ENCODE data around the gene MVB12A. TPM values are rescaled to one million over a fixed set of nuclear protein-coding genes. Genes with fewer than 3 reads are reported as not detected.

MVB12A gene
- total and polyA plus RNA-seq, 5 donors from 2014 or later: 26.7 to 48.6 (median 30.8) TPM

DNA sequence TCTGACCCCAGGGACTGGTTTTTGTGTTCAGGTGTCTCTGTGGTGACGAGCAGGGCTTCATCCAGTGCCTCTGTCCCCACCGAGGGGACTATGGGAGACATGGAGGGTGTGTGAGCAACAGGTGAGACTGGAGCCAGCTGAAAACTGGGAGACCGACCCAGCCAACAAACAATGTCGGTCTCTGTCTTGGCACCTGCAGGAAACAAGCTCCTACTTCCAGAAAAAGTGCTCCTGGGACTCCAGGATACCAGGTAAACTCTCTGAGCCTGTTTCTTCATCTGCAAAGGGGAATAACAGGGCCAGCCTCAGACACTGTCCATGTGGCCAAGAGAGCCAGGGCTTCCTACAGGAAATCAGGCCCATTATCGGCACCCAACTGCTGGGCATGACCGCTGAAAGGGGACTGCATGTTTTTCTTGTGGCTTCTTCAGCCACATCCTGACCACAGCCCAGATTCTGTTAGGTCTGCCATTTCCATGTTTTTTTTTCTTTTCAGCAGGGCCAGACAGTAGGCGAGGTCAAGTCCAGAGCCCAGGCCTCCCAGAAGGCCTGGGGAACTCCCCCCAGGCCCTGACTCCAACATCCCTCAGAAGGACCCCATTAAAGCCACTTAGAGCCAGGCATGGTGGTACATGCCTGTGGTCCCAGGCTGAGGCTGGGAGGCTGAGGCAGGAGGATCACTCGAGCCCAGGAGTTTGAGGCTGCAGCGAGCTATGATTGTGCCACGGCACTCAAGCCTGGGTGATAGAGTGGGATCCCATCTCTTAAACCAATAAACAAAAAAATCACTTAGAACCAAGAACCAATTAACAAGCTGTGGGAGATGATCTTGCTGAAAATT, 13.6 kb upstream of the MVB12A start:
- ATAC-seq (ENCODE audit: low read depth in 2 of 2) (peak in 1 of 2 donors; percentile 18), DNase-seq (peak in 1 of 3 donors; percentile 49)
- H3K36me3 ChIP-seq (ENCODE audit: control insufficient read depth, insufficient read depth, low read length): peaks cover 9% of the 10 kb centered on the region
- H3K9me3 ChIP-seq (ENCODE audit: control insufficient read depth in 2 of 2, low read length in 2 of 2): no peaks in the 10 kb centered on the region
- H3K27me3 ChIP-seq (ENCODE audit: control insufficient read depth, insufficient read depth, low read length): no peaks in the 10 kb centered on the region
- H3K27ac ChIP-seq (ENCODE audit: insufficient read depth, low read length, poor library complexity, severe bottlenecking): peak overlapping the region; percentile 87
- Mint-ChIP-seq H3K36me3 (no peaks in the 10 kb centered on the region), H3K9me3 (no peaks in the 10 kb centered on the region), H3K27me3 (no peaks in the 10 kb centered on the region), H3K4me3 (peak overlapping the region; percentile 93 to 99 (median 94)), H3K4me1 (peaks cover 10 to 48% (median 13%) of the 10 kb centered on the region in 4 donors), H3K27ac (peak overlapping the region; percentile 93 to 98 (median 94))
- peak overlapping the region; percentile 90 for H3K4me3 ChIP-seq (ENCODE audit: low read depth, low read length)
- peaks cover 44% of the 10 kb centered on the region for H3K4me1 ChIP-seq (ENCODE audit: control insufficient read depth, insufficient read depth, low read length, poor library complexity, severe bottlenecking)

DNA sequence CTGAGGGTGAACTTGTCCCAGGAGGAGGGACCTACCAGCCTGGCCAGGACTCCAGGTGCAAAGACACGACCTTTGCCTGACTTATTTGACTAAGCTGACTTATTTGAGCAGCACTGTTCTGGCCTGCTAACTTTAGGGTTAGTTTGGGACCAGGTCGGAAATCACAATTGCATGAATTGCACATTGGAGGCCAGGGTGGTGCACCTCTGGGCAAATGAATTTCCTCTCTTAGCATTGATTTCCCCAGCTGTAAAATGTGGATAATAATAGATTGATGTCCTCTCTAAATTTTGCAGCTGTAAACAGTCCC, 13.0 kb upstream of the MVB12A start:
- H3K4me1 ChIP-seq (ENCODE audit: control insufficient read depth, insufficient read depth, low read length, poor library complexity, severe bottlenecking): peaks cover 44% of the 10 kb centered on the region
- no peak for DNase-seq
- H3K4me1 Mint-ChIP-seq: peaks cover 10 to 50% (median 11%) of the 10 kb centered on the region in 4 donors

DNA sequence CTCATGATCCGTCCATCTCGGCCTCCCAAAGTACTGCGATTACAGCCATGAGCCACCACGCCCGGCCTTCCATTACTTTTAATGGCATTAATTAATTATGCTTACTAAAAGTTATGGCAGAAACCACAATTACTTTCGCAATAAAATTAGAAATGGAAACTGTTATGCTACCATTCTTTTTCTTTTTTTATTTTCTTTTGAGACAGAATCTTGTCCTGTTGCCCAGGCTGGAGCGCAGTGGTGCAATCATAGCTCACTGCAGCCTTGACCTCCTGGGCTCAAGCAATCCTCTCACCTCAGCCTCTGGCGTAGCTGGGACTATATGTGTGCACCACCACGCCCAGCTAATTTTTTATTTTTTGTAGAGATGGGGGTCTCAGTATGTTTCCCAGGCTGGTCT, 9.9 kb upstream of the MVB12A start:
- Histone ChIP-seq H3K27me3 (ENCODE audit: control insufficient read depth, insufficient read depth, low read length) (no peaks in the 10 kb centered on the region), H3K27ac (ENCODE audit: insufficient read depth, low read length, poor library complexity, severe bottlenecking) (no peak overlapping the region), H3K4me3 (ENCODE audit: low read depth, low read length) (no peak overlapping the region), H3K36me3 (ENCODE audit: control insufficient read depth, insufficient read depth, low read length) (peaks cover 30% of the 10 kb centered on the region), H3K4me1 (ENCODE audit: control insufficient read depth, insufficient read depth, low read length, poor library complexity, severe bottlenecking) (peaks cover 28% of the 10 kb centered on the region), H3K9me3 (ENCODE audit: control insufficient read depth in 2 of 2, low read length in 2 of 2) (no peaks in the 10 kb centered on the region)
- DNase-seq (no peak), ATAC-seq (ENCODE audit: low read depth in 2 of 2) (no peak)
- Mint-ChIP-seq H3K27ac (peak overlapping the region in 1 of 3 donors; percentile 91), H3K9me3 (no peaks in the 10 kb centered on the region), H3K36me3 (peaks cover 12% of the 10 kb centered on the region), H3K4me1 (peaks cover 6 to 35% (median 11%) of the 10 kb centered on the region in 4 donors), H3K4me3 (peak overlapping the region in 3 of 4 donors; percentile 15 to 62 (median 54)), H3K27me3 (no peaks in the 10 kb centered on the region)

More for the DNA sequence above, 13.0 kb upstream of the MVB12A start:
- Histone ChIP-seq H3K27me3 (ENCODE audit: control insufficient read depth, insufficient read depth, low read length) (no peaks in the 10 kb centered on the region), H3K27ac (ENCODE audit: insufficient read depth, low read length, poor library complexity, severe bottlenecking) (peak overlapping the region; percentile 87), H3K36me3 (ENCODE audit: control insufficient read depth, insufficient read depth, low read length) (peaks cover 12% of the 10 kb centered on the region), H3K4me3 (ENCODE audit: low read depth, low read length) (peak overlapping the region; percentile 90), H3K9me3 (ENCODE audit: control insufficient read depth in 2 of 2, low read length in 2 of 2) (no peaks in the 10 kb centered on the region)
- peak overlapping the region; percentile 93 to 98 (median 94) for H3K27ac Mint-ChIP-seq
- ATAC-seq (ENCODE audit: low read depth in 2 of 2): no peak
- H3K27me3 Mint-ChIP-seq: no peaks in the 10 kb centered on the region
- H3K36me3 Mint-ChIP-seq: no peaks in the 10 kb centered on the region
- H3K9me3 Mint-ChIP-seq: no peaks in the 10 kb centered on the region
- peak overlapping the region; percentile 93 to 99 (median 94) for H3K4me3 Mint-ChIP-seq

DNA sequence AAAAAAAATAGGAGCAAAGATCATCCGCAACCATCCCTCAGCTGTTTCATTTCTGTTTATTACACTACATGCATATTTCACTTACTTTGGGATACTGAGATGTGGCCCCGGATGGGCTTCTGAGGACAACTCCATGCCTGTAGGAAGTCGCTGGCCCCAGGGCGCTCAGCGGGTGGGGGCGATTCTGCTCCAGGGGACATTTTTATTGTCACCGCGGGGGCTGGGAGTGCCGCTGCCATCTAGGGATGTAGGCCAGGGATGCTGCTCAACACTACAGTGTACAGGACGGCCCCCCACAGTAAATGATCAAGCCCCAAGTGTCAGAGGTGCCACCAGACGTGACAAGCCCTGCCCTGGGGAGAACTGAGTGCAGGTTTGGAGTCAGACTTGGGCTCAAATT, 8.0 kb upstream of the MVB12A start:
- no peak overlapping the region for H3K4me3 ChIP-seq (ENCODE audit: low read depth, low read length)
- Mint-ChIP-seq H3K36me3 (peaks cover 20% of the 10 kb centered on the region), H3K27me3 (no peaks in the 10 kb centered on the region), H3K4me3 (peak overlapping the region in 1 of 4 donors; percentile 35), H3K9me3 (no peaks in the 10 kb centered on the region), H3K4me1 (peaks cover 6 to 22% (median 11%) of the 10 kb centered on the region in 4 donors), H3K27ac (no peak overlapping the region)
- H3K27ac ChIP-seq (ENCODE audit: insufficient read depth, low read length, poor library complexity, severe bottlenecking): no peak overlapping the region
- H3K4me1 ChIP-seq (ENCODE audit: control insufficient read depth, insufficient read depth, low read length, poor library complexity, severe bottlenecking): peaks cover 11% of the 10 kb centered on the region
- H3K36me3 ChIP-seq (ENCODE audit: control insufficient read depth, insufficient read depth, low read length): peaks cover 33% of the 10 kb centered on the region
- H3K9me3 ChIP-seq (ENCODE audit: control insufficient read depth in 2 of 2, low read length in 2 of 2): no peaks in the 10 kb centered on the region
- DNase-seq (no peak), ATAC-seq (ENCODE audit: low read depth in 2 of 2) (no peak)
- H3K27me3 ChIP-seq (ENCODE audit: control insufficient read depth, insufficient read depth, low read length): no peaks in the 10 kb centered on the region

DNA sequence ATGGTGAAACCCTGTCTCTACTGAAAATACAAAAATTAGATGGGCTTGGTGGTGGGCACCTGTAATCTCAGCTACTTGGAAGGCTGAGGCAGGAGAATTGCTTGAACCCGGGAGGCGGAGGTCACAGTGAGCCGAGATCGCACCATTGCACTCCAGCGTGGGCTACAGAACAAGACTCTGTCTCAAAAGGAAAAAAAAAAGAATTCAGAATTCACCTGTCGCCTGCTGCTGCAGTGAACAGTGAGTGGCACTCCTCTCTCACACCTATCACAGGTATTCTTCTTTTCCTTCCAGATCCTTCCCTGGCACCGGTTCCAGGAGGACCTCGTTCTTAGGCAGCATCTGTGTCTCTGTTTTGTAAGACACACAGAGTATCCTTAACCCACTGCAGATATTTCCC, 5.8 kb upstream of the MVB12A start:
- Histone ChIP-seq H3K4me1 (ENCODE audit: control insufficient read depth, insufficient read depth, low read length, poor library complexity, severe bottlenecking) (peaks cover 2% of the 10 kb centered on the region), H3K9me3 (ENCODE audit: control insufficient read depth in 2 of 2, low read length in 2 of 2) (no peaks in the 10 kb centered on the region), H3K27me3 (ENCODE audit: control insufficient read depth, insufficient read depth, low read length) (no peaks in the 10 kb centered on the region), H3K27ac (ENCODE audit: insufficient read depth, low read length, poor library complexity, severe bottlenecking) (no peak overlapping the region), H3K4me3 (ENCODE audit: low read depth, low read length) (no peak overlapping the region), H3K36me3 (ENCODE audit: control insufficient read depth, insufficient read depth, low read length) (peaks cover 33% of the 10 kb centered on the region)
- ATAC-seq (ENCODE audit: low read depth in 2 of 2) (no peak), DNase-seq (no peak)
- H3K27me3 Mint-ChIP-seq: no peaks in the 10 kb centered on the region
- H3K36me3 Mint-ChIP-seq: peaks cover 24% of the 10 kb centered on the region
- H3K27ac Mint-ChIP-seq: no peak overlapping the region
- H3K4me1 Mint-ChIP-seq: peaks cover 0 to 12% (median 6%) of the 10 kb centered on the region in 4 donors
- no peak overlapping the region for H3K4me3 Mint-ChIP-seq
- H3K9me3 Mint-ChIP-seq: no peaks in the 10 kb centered on the region

DNA sequence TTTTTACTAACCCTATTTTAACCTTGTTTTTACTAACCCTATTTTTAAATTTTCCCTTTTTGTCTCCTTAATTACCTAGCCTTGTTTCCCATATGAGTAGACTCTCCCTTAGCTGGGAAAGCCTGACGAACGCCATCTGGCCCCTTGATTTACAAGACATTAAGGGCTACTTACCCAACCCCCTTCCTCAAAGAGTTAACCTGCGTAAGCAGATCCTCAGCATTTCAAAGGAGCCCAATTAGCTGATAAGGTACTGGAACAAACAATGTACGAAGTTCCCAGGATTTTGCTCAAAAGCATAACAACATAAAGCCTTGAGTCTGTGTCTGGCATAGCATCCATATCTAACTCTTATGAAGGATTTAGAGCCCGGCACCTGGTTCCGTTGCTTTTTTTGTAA, 4.7 kb upstream of the MVB12A start:
- H3K4me3 Mint-ChIP-seq: peak overlapping the region in 2 of 4 donors; percentile 15 to 44
- Histone ChIP-seq H3K36me3 (ENCODE audit: control insufficient read depth, insufficient read depth, low read length) (peaks cover 33% of the 10 kb centered on the region), H3K4me3 (ENCODE audit: low read depth, low read length) (no peak overlapping the region), H3K9me3 (ENCODE audit: control insufficient read depth in 2 of 2, low read length in 2 of 2) (no peaks in the 10 kb centered on the region), H3K27me3 (ENCODE audit: control insufficient read depth, insufficient read depth, low read length) (no peaks in the 10 kb centered on the region), H3K27ac (ENCODE audit: insufficient read depth, low read length, poor library complexity, severe bottlenecking) (no peak overlapping the region), H3K4me1 (ENCODE audit: control insufficient read depth, insufficient read depth, low read length, poor library complexity, severe bottlenecking) (peaks cover 8% of the 10 kb centered on the region)
- DNase-seq: no peak
- H3K4me1 Mint-ChIP-seq: peaks cover 0 to 16% (median 10%) of the 10 kb centered on the region in 4 donors
- H3K27ac Mint-ChIP-seq: no peak overlapping the region
- no peaks in the 10 kb centered on the region for H3K27me3 Mint-ChIP-seq
- peaks cover 24% of the 10 kb centered on the region for H3K36me3 Mint-ChIP-seq
- no peaks in the 10 kb centered on the region for H3K9me3 Mint-ChIP-seq
- ATAC-seq (ENCODE audit: low read depth in 2 of 2): no peak

DNA sequence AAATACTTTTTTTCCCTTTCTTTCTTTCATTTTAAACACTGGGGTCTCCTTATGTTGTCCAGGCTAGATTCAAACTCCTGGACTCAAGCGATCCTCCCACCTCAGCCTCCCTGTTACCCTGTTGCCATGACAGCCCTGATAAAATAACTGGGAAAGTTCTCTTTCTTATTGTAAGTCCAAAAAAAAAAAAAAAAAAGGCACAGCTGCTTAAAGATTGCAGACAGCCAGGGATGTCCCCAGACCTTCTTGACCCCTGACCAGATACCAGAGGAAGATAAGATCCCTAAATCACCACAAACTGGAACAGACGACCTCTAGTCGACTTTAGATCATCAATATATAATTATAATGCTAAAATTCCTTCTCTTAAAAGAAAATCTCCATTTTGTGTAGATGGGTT, 1.1 kb upstream of the MVB12A start:
- Mint-ChIP-seq H3K4me3 (peak overlapping the region; percentile 92 to 98 (median 94)), H3K27ac (peak overlapping the region in 2 of 3 donors; percentile 92 to 96), H3K36me3 (peaks cover 17% of the 10 kb centered on the region), H3K9me3 (no peaks in the 10 kb centered on the region), H3K27me3 (no peaks in the 10 kb centered on the region), H3K4me1 (peaks cover 0 to 19% (median 8%) of the 10 kb centered on the region in 4 donors)
- H3K9me3 ChIP-seq (ENCODE audit: control insufficient read depth in 2 of 2, low read length in 2 of 2): no peaks in the 10 kb centered on the region
- DNase-seq (no peak), ATAC-seq (ENCODE audit: low read depth in 2 of 2) (no peak)
- no peaks in the 10 kb centered on the region for H3K27me3 ChIP-seq (ENCODE audit: control insufficient read depth, insufficient read depth, low read length)
- H3K36me3 ChIP-seq (ENCODE audit: control insufficient read depth, insufficient read depth, low read length): peaks cover 14% of the 10 kb centered on the region
- peak overlapping the region; percentile 81 for H3K4me3 ChIP-seq (ENCODE audit: low read depth, low read length)
- H3K27ac ChIP-seq (ENCODE audit: insufficient read depth, low read length, poor library complexity, severe bottlenecking): no peak overlapping the region
- peaks cover 16% of the 10 kb centered on the region for H3K4me1 ChIP-seq (ENCODE audit: control insufficient read depth, insufficient read depth, low read length, poor library complexity, severe bottlenecking)
